ENCODE measurements around the gene SLC6A13.

DNA sequence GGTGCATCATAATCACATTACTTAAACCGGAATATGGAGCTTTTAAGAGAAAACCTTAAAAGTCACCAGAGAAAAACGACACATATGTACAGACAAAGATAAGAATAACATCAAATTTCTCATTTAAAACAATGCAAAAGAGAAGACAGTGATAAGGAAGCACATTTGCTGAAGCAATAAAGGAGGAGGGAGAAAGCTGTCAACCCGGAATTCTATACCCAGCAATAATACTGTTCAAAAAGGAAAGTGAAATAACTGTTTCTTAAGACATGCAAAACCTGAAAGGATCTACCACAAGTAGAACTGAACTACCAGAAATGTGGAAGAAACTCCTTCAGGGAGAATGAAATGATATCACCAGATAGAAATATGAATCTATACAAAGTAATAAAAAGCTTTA, 15.4 kb downstream of the SLC6A13 start:
- TF ChIP-seq POLR2A (IDR thresholded peaks at IDR 0.05; ENCODE audit: low read depth, low read length) (no peak), TAF1 (IDR thresholded peaks at IDR 0.05; ENCODE audit: borderline replicate concordance, low read depth, low read length) (no peak)

All from GM12892 (cell line).